Tibial artery (tissue), 4 donors: ENCODE results near the gene SCMH1.

Source experiments
- DNase-seq, 2 donors: peaks; one replicate each; pipeline ENCODE4 v3.0.0-alpha.2; 2019
- H3K27ac ChIP-seq, 2 donors: fragments of 200-600 bp; sonication (generic) in 1 of 2; 1 replicate in 1 of 2; 2 replicates in 1 of 2; pipeline ENCODE4 v1.5.1; 2018 to 2019; ENCODE audit warnings: mild to moderate bottlenecking in 1 of 2
- H3K27me3 ChIP-seq, 2 donors: fragments of 200-600 bp; sonication (generic) in 1 of 2; one replicate each; pipeline versions ENCODE4 v1.5.1 to v1.6.0; 2016 to 2019
- H3K36me3 ChIP-seq, 3 donors: fragments of 200-600 bp; sonication (generic) in 2 of 3; one replicate each; pipeline ENCODE4 v1.5.1; 2016 to 2019; ENCODE audit warnings: mild to moderate bottlenecking in 2 of 3
- H3K4me1 ChIP-seq, 4 donors: fragments of 200-600 bp; sonication (generic) in 2 of 4; 1 replicate in 3 of 4; 2 replicates in 1 of 4; pipeline ENCODE4 v1.5.1; 2016 to 2019
- H3K4me3 ChIP-seq, 2 donors: fragments of 200-600 bp; sonication (generic) in 1 of 2; 1 replicate in 1 of 2; 2 replicates in 1 of 2; pipeline ENCODE4 v1.5.1; 2018 to 2019; ENCODE audit warnings: mild to moderate bottlenecking in 2 of 2
- H3K9me3 ChIP-seq, 3 donors: fragments of 200-600 bp; sonication (generic) in 1 of 3; one replicate each; pipeline ENCODE4 v1.5.1; 2016 to 2019
- CTCF ChIP-seq, 2 experiments: fragments of 200-600 bp in 1 of 2; fragments of 450-650 bp in 1 of 2; IDR thresholded peaks; one replicate each; pipeline ENCODE4 v1.5.1; 2017 to 2019; ENCODE audit warnings: antibody characterized with exemption in 2 of 2, mild to moderate bottlenecking in 1 of 2, moderate library complexity in 1 of 2
- intact Hi-C: fragments of 100-400 bp; cut with DNase I; formaldehyde crosslinking; loops from one replicate; pipeline ENCODE4 v1.15.0; 2023; ENCODE audit warnings: low total_unique reads

Gene SCMH1

GRCh38 chr1:41249319-41249718, 7.2 kb upstream of the SCMH1 start:
- H3K36me3 ChIP-seq, result no peaks in the 10 kb centered on the region
- H3K4me3 ChIP-seq, result no peak overlapping the region
- no peaks in the 10 kb centered on the region for H3K27me3 ChIP-seq
- DNase-seq, result no peak
- no peak overlapping the region for H3K27ac ChIP-seq
- intact Hi-C loops, result loop anchor here (10.0 kb wide), 1 partner anchor 215 kb away; no protein-coding TSS in a partner anchor
- H3K4me1 ChIP-seq, result no peaks in the 10 kb centered on the region
- no peak for TF ChIP-seq CTCF (IDR thresholded peaks at IDR 0.05)
- H3K9me3 ChIP-seq, result no peaks in the 10 kb centered on the region

DNA sequence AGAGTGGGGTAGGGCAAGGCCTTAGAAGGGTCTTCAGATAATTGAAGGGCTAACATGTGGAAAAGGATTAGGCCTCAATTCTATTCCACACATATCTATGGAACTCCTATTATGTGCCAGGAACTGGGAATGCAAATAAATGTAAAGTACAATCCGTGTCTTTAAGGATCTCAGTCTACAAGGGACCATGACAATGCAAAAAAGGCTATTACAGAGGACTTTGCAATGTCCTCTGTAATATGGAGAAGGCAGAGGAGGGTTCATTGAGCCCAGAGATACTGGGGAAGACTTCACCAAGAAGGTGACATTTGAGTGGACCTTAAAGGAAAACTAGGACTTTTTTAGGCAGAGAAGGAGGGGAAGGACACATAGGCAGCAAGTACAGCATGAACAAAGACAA, 4.5 kb upstream of the SCMH1 start:
- Histone ChIP-seq H3K4me1 (peaks cover 0 to 8% (median 6%) of the 10 kb centered on the region in 4 donors), H3K27ac (no peak overlapping the region), H3K36me3 (no peaks in the 10 kb centered on the region), H3K9me3 (no peaks in the 10 kb centered on the region), H3K4me3 (no peak overlapping the region), H3K27me3 (no peaks in the 10 kb centered on the region)
- intact Hi-C loops, result loop anchor here (10.0 kb wide), 1 partner anchor 212 kb away; no protein-coding TSS in a partner anchor
- no peak for DNase-seq
- TF ChIP-seq CTCF (IDR thresholded peaks at IDR 0.05), result no peak

DNA sequence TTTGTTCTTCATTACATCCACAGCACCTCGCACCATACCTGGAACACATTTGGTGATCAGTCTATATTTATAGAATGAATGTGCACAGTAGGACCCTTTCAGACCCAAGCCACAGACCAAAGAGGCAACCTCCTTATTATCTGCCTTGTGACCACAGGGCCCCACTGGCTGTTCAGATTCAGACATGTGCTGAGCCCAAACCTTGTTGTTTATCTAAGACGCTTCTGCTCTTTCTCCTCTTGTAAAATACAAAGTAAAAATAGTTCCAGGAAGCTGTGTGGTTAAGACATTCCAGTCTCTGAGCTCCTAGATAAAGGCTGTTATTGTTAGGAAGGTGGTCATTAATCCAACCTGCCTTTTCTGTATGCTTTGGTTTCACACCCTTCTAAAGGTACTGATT, 3.6 kb upstream of the SCMH1 start:
- intact Hi-C loops, result loop anchor here (10.0 kb wide), 1 partner anchor 211 kb away; no protein-coding TSS in a partner anchor
- H3K27me3 ChIP-seq, result no peaks in the 10 kb centered on the region
- no peak for TF ChIP-seq CTCF (IDR thresholded peaks at IDR 0.05)
- H3K4me1 ChIP-seq, result peaks cover 0 to 10% (median 6%) of the 10 kb centered on the region in 4 donors
- no peaks in the 10 kb centered on the region for H3K9me3 ChIP-seq
- no peak overlapping the region for H3K4me3 ChIP-seq
- no peak overlapping the region for H3K27ac ChIP-seq
- DNase-seq, result no peak
- no peaks in the 10 kb centered on the region for H3K36me3 ChIP-seq

GRCh38 chr1:41243079-41243385, 926 bp upstream of the SCMH1 start:
- Histone ChIP-seq H3K9me3 (no peaks in the 10 kb centered on the region), H3K4me1 (peaks cover 0 to 22% (median 6%) of the 10 kb centered on the region in 4 donors), H3K27me3 (no peaks in the 10 kb centered on the region), H3K27ac (peak overlapping the region; percentile 100), H3K36me3 (no peaks in the 10 kb centered on the region), H3K4me3 (peak overlapping the region in 1 of 2 donors; percentile 96)
- TF ChIP-seq CTCF (IDR thresholded peaks at IDR 0.05), result no peak
- DNase-seq, result no peak
- intact Hi-C loops, result loop anchor here (5.0 to 10.0 kb wide), 2 partner anchors 208 to 381 kb away; partner anchors contain the start of gene CITED4

DNA sequence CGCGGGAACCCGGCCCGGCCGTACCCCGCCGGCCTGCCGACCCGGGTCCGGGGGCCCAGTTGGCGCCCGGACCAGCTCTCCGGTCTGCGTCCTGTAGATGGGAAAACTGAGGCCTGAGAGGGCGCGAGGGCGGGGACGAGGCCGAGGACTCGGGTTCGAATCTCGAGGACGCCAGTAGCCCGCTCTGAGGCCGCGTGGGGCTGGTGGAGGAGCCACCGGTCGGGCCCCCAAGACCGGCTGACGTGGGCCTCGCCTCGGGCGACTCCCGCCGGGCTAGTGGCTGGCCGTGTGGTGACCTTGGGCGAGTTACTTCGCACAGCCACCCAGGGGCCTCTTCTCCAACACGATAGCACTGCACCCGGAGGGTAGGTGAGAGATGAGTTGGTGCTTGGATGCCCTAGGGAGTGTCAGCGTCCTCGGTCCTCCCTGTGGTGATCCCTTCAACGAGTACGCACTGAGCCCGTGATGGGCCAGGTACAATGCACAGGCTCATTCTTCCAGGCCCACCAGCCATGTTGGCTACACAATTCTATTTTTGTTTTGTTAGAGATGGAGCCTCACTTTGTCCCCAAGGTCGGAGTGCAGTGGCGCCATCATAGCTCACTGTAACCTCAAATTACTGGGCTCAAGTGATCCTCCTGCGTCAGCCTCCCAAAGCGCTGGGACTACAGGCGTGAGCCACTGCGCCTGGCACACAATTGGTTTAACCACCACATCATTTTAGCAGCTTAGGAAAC, 404 bp upstream of the SCMH1 start:
- intact Hi-C loops, result loop anchor here (5.0 to 10.0 kb wide), 2 partner anchors 208 to 380 kb away; partner anchors contain the start of gene CITED4
- Histone ChIP-seq H3K27me3 (no peaks in the 10 kb centered on the region), H3K9me3 (no peaks in the 10 kb centered on the region), H3K27ac (peak overlapping the region; percentile 100), H3K36me3 (no peaks in the 10 kb centered on the region), H3K4me1 (peaks cover 0 to 22% (median 6%) of the 10 kb centered on the region in 4 donors), H3K4me3 (peak overlapping the region; percentile 96 to 98)
- no peak for TF ChIP-seq CTCF (IDR thresholded peaks at IDR 0.05)
- no peak for DNase-seq
